Ovary (tissue), 9 donors: Measurements from ENCODE around the gene ELAVL2. TPM values are rescaled to one million over a fixed set of nuclear protein-coding genes. Genes with fewer than 3 reads are reported as not detected.

ENCODE experiments used
- DNase-seq, 5 donors: peaks; one replicate each; pipeline ENCODE4 v3.0.0-alpha.2; 2019 to 2020
- H3K27ac ChIP-seq, 2 donors: fragments of 200-600 bp; one replicate each; pipeline versions ENCODE4 v1.5.1 to v1.8.0; 2019 to 2022
- H3K27me3 ChIP-seq: fragments of 200-600 bp; one replicate; pipeline ENCODE4 v1.8.0; 2022
- H3K36me3 ChIP-seq: fragments of 200-600 bp; sonication (generic); one replicate; pipeline ENCODE4 v1.5.1; 2019
- H3K4me1 ChIP-seq: one replicate; pipeline ENCODE4 v1.8.1; 2013; ENCODE audit warnings: mild to moderate bottlenecking, moderate library complexity; ENCODE audit not compliant: insufficient read depth
- H3K4me3 ChIP-seq: fragments of 200-600 bp; sonication (generic); one replicate; pipeline ENCODE4 v1.5.1; 2017
- H3K9me3 ChIP-seq, 2 donors: fragments of 200-600 bp in 1 of 2; sonication (generic) in 1 of 2; one replicate each; pipeline versions ENCODE4 v1.5.1 to v1.8.1; 2013 to 2019; ENCODE audit warnings: mild to moderate bottlenecking in 1 of 2, moderate library complexity in 1 of 2
- CTCF ChIP-seq, 3 donors: fragments of 450-650 bp in 2 of 3; fragments of 200-600 bp in 1 of 3; IDR thresholded peaks; one replicate each; pipeline versions ENCODE4 v1.5.1 to v1.8.0; 2016 to 2022; ENCODE audit warnings: antibody characterized with exemption in 3 of 3, mild to moderate bottlenecking in 1 of 3
- EP300 ChIP-seq: sonication (generic); formaldehyde crosslinking; IDR thresholded peaks from one replicate; pipeline ENCODE4 v1.6.1; 2017; ENCODE audit warnings: antibody characterized with exemption
- POLR2A ChIP-seq: fragments of 450-650 bp; IDR thresholded peaks from one replicate; pipeline ENCODE4 v1.6.1; 2017; ENCODE audit warnings: antibody characterized with exemption, mild to moderate bottlenecking, moderate library complexity
- WGBS, 3 donors: extraction: QIAGEN DNeasy Blood & Tissue Kit in 1 of 3; methylation state at CpG; one replicate each; pipeline versions ENCODE4 v1.1.5 to v1.1.7; 2013 to 2017; 5-methylcytosine and 5-hydroxymethylcytosine counted together
- intact Hi-C, 4 donors: fragments of 100-400 bp; cut with DNase I; formaldehyde crosslinking; loops; one replicate each; pipeline versions ENCODE4 v1.11.0 to v1.15.1; 2022 to 2023
- polyA plus RNA-seq, 2 donors: library from polyadenylated mRNA; stranded (reverse); fragments of 200-250 nt in 1 of 2; fragments of 350-450 nt in 1 of 2; fragmentation: Illumina TruSeq in 1 of 2; extraction: RNeasy Lipid Tissue Mini Kit (QIAGEN cat#74804) in 1 of 2; gene quantifications; one replicate each; pipeline ENCODE4 v1.2.3, GENCODE V29; 2013 to 2014
- total RNA-seq, 7 donors: library from RNA; depleted of rRNA in 2 of 7; stranded (reverse); fragments of >200 nt in 2 of 7; fragmentation: NEBNext Ultra II Directional in 3 of 7; extraction: Animal tissue kit (Norgen Biotek cat#: 25700) in 3 of 7; gene quantifications; one replicate each; pipeline versions ENCODE4 v1.1.0 to v1.2.4, GENCODE V29; 2016 to 2023
- donor health status: DM: no; HTN: no; CAD: no; lungs with moderate emphysema.
- donor health status: DM: no; HTN: no; CAD: no.
- donor health status: Bipolar disorder and iron deficiency.
- donor health status: DM: yes; HTN: yes; CAD: no.
- donor health status: DM: no; HTN: no; CAD: no.
- donor health status: DM: yes; HTN: yes; CAD: no.

The ELAVL2 gene
- total and polyA plus RNA-seq, 9 donors, result 0.36 to 1.7 (median 0.97) TPM

GRCh38 chr9:23663125-23663524, 162.9 kb downstream of the ELAVL2 start:
- 94 to 98% (median 96%) methylated on average over 2 of the region's 2 CpGs for WGBS, 3 donors
- Histone ChIP-seq H3K27me3 (no peaks in the 10 kb centered on the region), H3K36me3 (no peaks in the 10 kb centered on the region), H3K27ac (no peak overlapping the region), H3K9me3 (no peaks in the 10 kb centered on the region), H3K4me1 (peaks cover 9% of the 10 kb centered on the region), H3K4me3 (no peak overlapping the region)
- intact Hi-C loops, result no loop called here
- TF ChIP-seq POLR2A (no peak), CTCF (IDR thresholded peaks at IDR 0.05) (no peak), EP300 (no peak)
- DNase-seq, result no peak

- no peak overlapping the region for H3K27ac ChIP-seq
- no peaks in the 10 kb centered on the region for H3K27me3 ChIP-seq
- no peak overlapping the region for H3K4me3 ChIP-seq
- intact Hi-C loops, result no loop called here
- TF ChIP-seq EP300, result no peak
- no peak for TF ChIP-seq CTCF (IDR thresholded peaks at IDR 0.05)
- no peak for TF ChIP-seq POLR2A
- WGBS, 3 donors, result 98 to 100% (median 98%) methylated on average over 2 of the region's 2 CpGs
- no peak for DNase-seq
- H3K4me1 ChIP-seq, result peaks cover 9% of the 10 kb centered on the region
- H3K9me3 ChIP-seq, result no peaks in the 10 kb centered on the region
- no peaks in the 10 kb centered on the region for H3K36me3 ChIP-seq
Observed at GRCh38 chr9:23662320-23662719, 163.7 kb downstream of the ELAVL2 start.

GRCh38 chr9:23659346-23660006, 166.6 kb downstream of the ELAVL2 start:
- Histone ChIP-seq H3K27ac (no peak overlapping the region), H3K4me3 (no peak overlapping the region), H3K4me1 (peaks cover 9% of the 10 kb centered on the region), H3K9me3 (no peaks in the 10 kb centered on the region), H3K36me3 (no peaks in the 10 kb centered on the region), H3K27me3 (no peaks in the 10 kb centered on the region)
- TF ChIP-seq POLR2A (no peak), EP300 (no peak), CTCF (IDR thresholded peaks at IDR 0.05) (no peak)
- DNase-seq, result no peak
- intact Hi-C loops, result no loop called here
- 19 to 39% (median 29%) methylated on average over 6 of the region's 6 CpGs for WGBS, 3 donors

GRCh38 chr9:23658376-23659258, 167.4 kb downstream of the ELAVL2 start:
- intact Hi-C loops, result no loop called here
- H3K27me3 ChIP-seq, result no peaks in the 10 kb centered on the region
- no peak for DNase-seq
- TF ChIP-seq EP300 (no peak), POLR2A (no peak), CTCF (IDR thresholded peaks at IDR 0.05) (no peak)
- H3K4me3 ChIP-seq, result no peak overlapping the region
- no peak overlapping the region for H3K27ac ChIP-seq
- peaks cover 9% of the 10 kb centered on the region for H3K4me1 ChIP-seq
- WGBS, 3 donors, result 60 to 67% (median 63%) methylated on average over 10 of the region's 10 CpGs
- H3K9me3 ChIP-seq, result no peaks in the 10 kb centered on the region
- H3K36me3 ChIP-seq, result no peaks in the 10 kb centered on the region
